K562 (cell line): ENCODE data around the gene KIAA0930.

ENCODE experiments used
- CTCF ChIP-seq, 3 experiments: IDR thresholded peaks in 2 of 3; conservative IDR thresholded peaks in 1 of 3; 2 replicates each; pipeline ENCODE4 v1.5.1; 2011 to 2012; ENCODE audit warnings: low read length in 3 of 3, mild to moderate bottlenecking in 3 of 3, control low read depth in 2 of 3, improper control_type of control experiment in 1 of 3, inconsistent platforms in 1 of 3, low read depth in 1 of 3, mixed read lengths in 1 of 3, moderate library complexity in 1 of 3; ENCODE audit not compliant: insufficient read depth in 2 of 3
- MBD2 ChIP-seq: sonication (generic); IDR thresholded peaks from 2 replicates; pipeline ENCODE4 v1.6.1; 2016; ENCODE audit warnings: low read depth, borderline replicate concordance
- POLR2A ChIP-seq: fragments of 450-650 bp; conservative IDR thresholded peaks from 2 replicates; pipeline ENCODE4 v1.6.1; 2016
- SP1 ChIP-seq: sonication (generic); formaldehyde crosslinking; IDR thresholded peaks from 2 replicates; pipeline ENCODE4 v1.8.1; 2022; ENCODE audit warnings: mild to moderate bottlenecking, missing genetic modification reagents
- SRF ChIP-seq, 2 experiments: fragments of 250-450, 450-650 bp in 1 of 2; sonication (Bioruptor Pico) in 1 of 2; sonication (generic) in 1 of 2; formaldehyde crosslinking; IDR thresholded peaks; 2 replicates each; pipeline versions ENCODE4 v1.5.0 to v1.5.1; 2020 to 2022; ENCODE audit warnings: mild to moderate bottlenecking in 1 of 2, missing genetic modification reagents in 1 of 2
- TSHZ1 ChIP-seq: fragments of 250-450 bp; sonication (Bioruptor Pico); IDR thresholded peaks from 2 replicates; pipeline ENCODE4 v1.4.0; 2020; ENCODE audit warnings: mild to moderate bottlenecking, moderate library complexity
- XRCC4 ChIP-seq: IDR thresholded peaks from one replicate; pipeline ENCODE4 v1.6.1; 2011; ENCODE audit not compliant: insufficient read depth, insufficient read length; ENCODE audit errors: extremely low read depth
- ZFP30 ChIP-seq: fragments of 250-450 bp; sonication (Bioruptor Pico); IDR thresholded peaks from 2 replicates; pipeline ENCODE4 v1.8.0; 2022; ENCODE audit warnings: moderate library complexity, mild to moderate bottlenecking, inconsistent platforms, borderline replicate concordance
- TF ChIP-seq, protein P1 (sequence below): IDR thresholded peaks from 3 replicates; pipeline ENCODE4 v1.6.1; 2011; ENCODE audit warnings: borderline replicate concordance, mild to moderate bottlenecking, moderate library complexity; ENCODE audit not compliant: insufficient read length; ENCODE audit errors: extremely low read depth
- TF ChIP-seq, protein P2 (sequence below), 2 experiments: fragments of 450-650 bp; formaldehyde crosslinking in 1 of 2; IDR thresholded peaks; 2 replicates each; pipeline versions ENCODE4 v1.4.0 to v1.6.1; 2014 to 2020; ENCODE audit warnings: mild to moderate bottlenecking in 2 of 2, borderline replicate concordance in 1 of 2, low read depth in 1 of 2

- TF ChIP-seq ZFP30 (CRISPR knock-in tag), result no peak
- TF ChIP-seq, protein P1, sequence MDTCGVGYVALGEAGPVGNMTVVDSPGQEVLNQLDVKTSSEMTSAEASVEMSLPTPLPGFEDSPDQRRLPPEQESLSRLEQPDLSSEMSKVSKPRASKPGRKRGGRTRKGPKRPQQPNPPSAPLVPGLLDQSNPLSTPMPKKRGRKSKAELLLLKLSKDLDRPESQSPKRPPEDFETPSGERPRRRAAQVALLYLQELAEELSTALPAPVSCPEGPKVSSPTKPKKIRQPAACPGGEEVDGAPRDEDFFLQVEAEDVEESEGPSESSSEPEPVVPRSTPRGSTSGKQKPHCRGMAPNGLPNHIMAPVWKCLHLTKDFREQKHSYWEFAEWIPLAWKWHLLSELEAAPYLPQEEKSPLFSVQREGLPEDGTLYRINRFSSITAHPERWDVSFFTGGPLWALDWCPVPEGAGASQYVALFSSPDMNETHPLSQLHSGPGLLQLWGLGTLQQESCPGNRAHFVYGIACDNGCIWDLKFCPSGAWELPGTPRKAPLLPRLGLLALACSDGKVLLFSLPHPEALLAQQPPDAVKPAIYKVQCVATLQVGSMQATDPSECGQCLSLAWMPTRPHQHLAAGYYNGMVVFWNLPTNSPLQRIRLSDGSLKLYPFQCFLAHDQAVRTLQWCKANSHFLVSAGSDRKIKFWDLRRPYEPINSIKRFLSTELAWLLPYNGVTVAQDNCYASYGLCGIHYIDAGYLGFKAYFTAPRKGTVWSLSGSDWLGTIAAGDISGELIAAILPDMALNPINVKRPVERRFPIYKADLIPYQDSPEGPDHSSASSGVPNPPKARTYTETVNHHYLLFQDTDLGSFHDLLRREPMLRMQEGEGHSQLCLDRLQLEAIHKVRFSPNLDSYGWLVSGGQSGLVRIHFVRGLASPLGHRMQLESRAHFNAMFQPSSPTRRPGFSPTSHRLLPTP, result no peak
- no peak for TF ChIP-seq XRCC4
- TF ChIP-seq POLR2A, result no peak
- no peak for TF ChIP-seq SRF (CRISPR knock-in tag; IDR thresholded peaks at IDR 0.05)
- TF ChIP-seq CTCF (IDR thresholded peaks at IDR 0.05 in 2 of 3, conservative IDR thresholded peaks at IDR 0.05 in 1 of 3; ENCODE audit: insufficient read depth in 2 of 3, low read depth in 1 of 3, low read length in 3 of 3), result no peak
- no peak for TF ChIP-seq SP1 (CRISPR knock-in tag)
- TF ChIP-seq MBD2, result no peak
- TF ChIP-seq TSHZ1 (CRISPR knock-in tag), result no peak
- TF ChIP-seq, protein P2, sequence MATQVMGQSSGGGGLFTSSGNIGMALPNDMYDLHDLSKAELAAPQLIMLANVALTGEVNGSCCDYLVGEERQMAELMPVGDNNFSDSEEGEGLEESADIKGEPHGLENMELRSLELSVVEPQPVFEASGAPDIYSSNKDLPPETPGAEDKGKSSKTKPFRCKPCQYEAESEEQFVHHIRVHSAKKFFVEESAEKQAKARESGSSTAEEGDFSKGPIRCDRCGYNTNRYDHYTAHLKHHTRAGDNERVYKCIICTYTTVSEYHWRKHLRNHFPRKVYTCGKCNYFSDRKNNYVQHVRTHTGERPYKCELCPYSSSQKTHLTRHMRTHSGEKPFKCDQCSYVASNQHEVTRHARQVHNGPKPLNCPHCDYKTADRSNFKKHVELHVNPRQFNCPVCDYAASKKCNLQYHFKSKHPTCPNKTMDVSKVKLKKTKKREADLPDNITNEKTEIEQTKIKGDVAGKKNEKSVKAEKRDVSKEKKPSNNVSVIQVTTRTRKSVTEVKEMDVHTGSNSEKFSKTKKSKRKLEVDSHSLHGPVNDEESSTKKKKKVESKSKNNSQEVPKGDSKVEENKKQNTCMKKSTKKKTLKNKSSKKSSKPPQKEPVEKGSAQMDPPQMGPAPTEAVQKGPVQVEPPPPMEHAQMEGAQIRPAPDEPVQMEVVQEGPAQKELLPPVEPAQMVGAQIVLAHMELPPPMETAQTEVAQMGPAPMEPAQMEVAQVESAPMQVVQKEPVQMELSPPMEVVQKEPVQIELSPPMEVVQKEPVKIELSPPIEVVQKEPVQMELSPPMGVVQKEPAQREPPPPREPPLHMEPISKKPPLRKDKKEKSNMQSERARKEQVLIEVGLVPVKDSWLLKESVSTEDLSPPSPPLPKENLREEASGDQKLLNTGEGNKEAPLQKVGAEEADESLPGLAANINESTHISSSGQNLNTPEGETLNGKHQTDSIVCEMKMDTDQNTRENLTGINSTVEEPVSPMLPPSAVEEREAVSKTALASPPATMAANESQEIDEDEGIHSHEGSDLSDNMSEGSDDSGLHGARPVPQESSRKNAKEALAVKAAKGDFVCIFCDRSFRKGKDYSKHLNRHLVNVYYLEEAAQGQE (IDR thresholded peaks at IDR 0.05; ENCODE audit: borderline replicate concordance), result no peak
- TF ChIP-seq, protein P2 (CRISPR knock-in tag; IDR thresholded peaks at IDR 0.05; ENCODE audit: low read depth), result no peak
These were observed 19.5 kb downstream of the KIAA0930 start for GRCh38 chr22:45221201-45221600.
